Measurements from ENCODE around the gene TMEM198.

Gene TMEM198

GRCh38 chr2:219517954-219518778 is 25.7 kb upstream of the TMEM198 start:
- H3F3A ChIP-seq (ENCODE audit: low read depth) = no peaks in the 10 kb centered on the region
- no peak overlapping the region for H2AFZ ChIP-seq (ENCODE audit: low read length)
- peaks cover 18% of the 10 kb centered on the region for H3K4me1 ChIP-seq (ENCODE audit: insufficient read depth, low read length, poor library complexity, severe bottlenecking)
- no peaks in the 10 kb centered on the region for H3K9me2 ChIP-seq (replicated peaks; ENCODE audit: low read depth, low read length)
- peaks cover 4% of the 10 kb centered on the region for H3K27me3 ChIP-seq (ENCODE audit: insufficient read depth, low read length, poor library complexity, severe bottlenecking)
- H3K9me3 ChIP-seq (ENCODE audit: insufficient read depth, low read depth, low read length) = no peaks in the 10 kb centered on the region
- no peaks in the 10 kb centered on the region for H4K20me1 ChIP-seq (ENCODE audit: insufficient read depth, low read length, poor library complexity, severe bottlenecking)
- H3K36me3 ChIP-seq (ENCODE audit: insufficient read depth, low read length) = no peaks in the 10 kb centered on the region
- H3K79me2 ChIP-seq (ENCODE audit: insufficient read depth, low read length) = no peaks in the 10 kb centered on the region
- TF ChIP-seq CTCF (conservative IDR thresholded peaks at IDR 0.05; ENCODE audit: low read length) (no peak), EZH2phosphoT487 (IDR thresholded peaks at IDR 0.05; ENCODE audit: borderline replicate concordance) (no peak)
- no peak overlapping the region for H3K4me3 ChIP-seq (ENCODE audit: low read length, poor library complexity, severe bottlenecking)
- H3K4me2 ChIP-seq (ENCODE audit: low read depth, low read length, poor library complexity, severe bottlenecking) = no peak overlapping the region
- no peak overlapping the region for H3K9ac ChIP-seq (ENCODE audit: low read depth, low read length, poor library complexity, severe bottlenecking)

GRCh38 chr2:219519526-219519916 is 24.3 kb upstream of the TMEM198 start:
- Histone ChIP-seq H3K4me3 (ENCODE audit: low read length, poor library complexity, severe bottlenecking) (no peak overlapping the region), H3K9me2 (replicated peaks; ENCODE audit: low read depth, low read length) (no peaks in the 10 kb centered on the region), H4K20me1 (ENCODE audit: insufficient read depth, low read length, poor library complexity, severe bottlenecking) (no peaks in the 10 kb centered on the region), H3K4me1 (ENCODE audit: insufficient read depth, low read length, poor library complexity, severe bottlenecking) (peaks cover 12% of the 10 kb centered on the region), H2AFZ (ENCODE audit: low read length) (no peak overlapping the region), H3K27me3 (ENCODE audit: insufficient read depth, low read length, poor library complexity, severe bottlenecking) (no peaks in the 10 kb centered on the region), H3K4me2 (ENCODE audit: low read depth, low read length, poor library complexity, severe bottlenecking) (no peak overlapping the region), H3K79me2 (ENCODE audit: insufficient read depth, low read length) (no peaks in the 10 kb centered on the region), H3K9me3 (ENCODE audit: insufficient read depth, low read depth, low read length) (no peaks in the 10 kb centered on the region), H3K36me3 (ENCODE audit: insufficient read depth, low read length) (no peaks in the 10 kb centered on the region), H3F3A (ENCODE audit: low read depth) (no peaks in the 10 kb centered on the region), H3K9ac (ENCODE audit: low read depth, low read length, poor library complexity, severe bottlenecking) (no peak overlapping the region)
- TF ChIP-seq EZH2phosphoT487 (IDR thresholded peaks at IDR 0.05; ENCODE audit: borderline replicate concordance) = no peak
- no peak for TF ChIP-seq CTCF (conservative IDR thresholded peaks at IDR 0.05; ENCODE audit: low read length)

- Histone ChIP-seq H3F3A (ENCODE audit: low read depth) (no peaks in the 10 kb centered on the region), H3K9ac (ENCODE audit: low read depth, low read length, poor library complexity, severe bottlenecking) (no peak overlapping the region), H3K36me3 (ENCODE audit: insufficient read depth, low read length) (no peaks in the 10 kb centered on the region), H3K9me3 (ENCODE audit: insufficient read depth, low read depth, low read length) (no peaks in the 10 kb centered on the region), H3K9me2 (replicated peaks; ENCODE audit: low read depth, low read length) (no peaks in the 10 kb centered on the region), H2AFZ (ENCODE audit: low read length) (no peak overlapping the region), H3K4me3 (ENCODE audit: low read length, poor library complexity, severe bottlenecking) (no peak overlapping the region), H3K27me3 (ENCODE audit: insufficient read depth, low read length, poor library complexity, severe bottlenecking) (no peaks in the 10 kb centered on the region), H3K4me2 (ENCODE audit: low read depth, low read length, poor library complexity, severe bottlenecking) (no peak overlapping the region), H4K20me1 (ENCODE audit: insufficient read depth, low read length, poor library complexity, severe bottlenecking) (no peaks in the 10 kb centered on the region), H3K4me1 (ENCODE audit: insufficient read depth, low read length, poor library complexity, severe bottlenecking) (peaks cover 11% of the 10 kb centered on the region), H3K79me2 (ENCODE audit: insufficient read depth, low read length) (no peaks in the 10 kb centered on the region)
- no peak for TF ChIP-seq EZH2phosphoT487 (IDR thresholded peaks at IDR 0.05; ENCODE audit: borderline replicate concordance)
- no peak for TF ChIP-seq CTCF (conservative IDR thresholded peaks at IDR 0.05; ENCODE audit: low read length)
Observed at GRCh38 chr2:219520079-219520478, 23.7 kb upstream of the TMEM198 start.

All from Loucy (cell line).